HCT116 (cell line): ENCODE data around the gene KRT13. TPM values are rescaled to one million over a fixed set of nuclear protein-coding genes. Genes with fewer than 3 reads are reported as not detected.

Source experiments
- ATAC-seq: fragments of 200-7000 bp; cut with Tn5 transposase; 2 replicates; pipeline ENCODE4 v1.9.1; 2020; ENCODE audit warnings: mild to moderate bottlenecking, moderate library complexity
- BruUV-seq: library from RNA; stranded (reverse); fragments of 400-500 nt; replicated peaks from 2 replicates; lab custom pipeline; 2021; lab: Mats Ljungman, UMichigan
- CTCF ChIA-PET: fragments of 300-600 bp; sonication (Branson Sonifier 250); formaldehyde crosslinking; loops from one replicate; lab custom pipeline; 2021; ENCODE audit warnings: antibody characterized with exemption; lab: Charles Lee
- POLR2A ChIA-PET: fragments of 300-600, 350-600 bp; sonication (Branson Sonifier 250); formaldehyde crosslinking; loops from one replicate; lab custom pipeline; 2021; ENCODE audit warnings: antibody characterized with exemption; lab: Charles Lee
- RAD21 ChIA-PET, 2 experiments: fragments of 300-600 bp; sonication (Branson Sonifier 250); formaldehyde crosslinking; loops; one replicate each; lab custom pipeline; 2023; ENCODE audit warnings: low total read pairs in 2 of 2; ENCODE audit not compliant: uncharacterized antibody in 2 of 2, unreplicated experiment in 2 of 2, low non-redundant PET in 1 of 2; lab: Charles Lee
- DNase-seq: peaks from one replicate; pipeline ENCODE4 v3.0.0-alpha.2; 2010; ENCODE audit warnings: low read depth, low spot score
- H2AFZ ChIP-seq: fragments of 200-600 bp; shearing (Covaris generic), sonication (generic); 2 replicates; pipeline ENCODE4 v1.6.1; 2017; ENCODE audit warnings: low read depth, mixed run types, mixed read lengths, antibody characterized with exemption, low read length; ENCODE audit not compliant: poor library complexity, severe bottlenecking
- H3K27ac ChIP-seq: 2 replicates; pipeline ENCODE4 v1.5.1; 2012; ENCODE audit warnings: low read depth, low read length
- H3K27me3 ChIP-seq: fragments of 200-600 bp; sonication (generic); 2 replicates; pipeline ENCODE4 v1.6.1; 2016; ENCODE audit warnings: mixed run types, low read length, mixed read lengths; ENCODE audit not compliant: insufficient read depth
- H3K36me3 ChIP-seq, 2 experiments: fragments of 200-500 bp in 1 of 2; fragments of 200-600 bp in 1 of 2; sonication (Bioruptor generic) in 1 of 2; sonication (generic) in 1 of 2; 2 replicates each; pipeline versions ENCODE4 v1.5.1 to v1.6.1; 2014 to 2016; ENCODE audit warnings: low read length in 2 of 2, inconsistent platforms in 1 of 2, mixed read lengths in 1 of 2, mixed run types in 1 of 2; ENCODE audit not compliant: insufficient read depth in 2 of 2, control insufficient read depth in 1 of 2
- H3K4me1 ChIP-seq, 2 experiments: fragments of 200-600 bp in 1 of 2; sonication (generic) in 1 of 2; 2 replicates each; pipeline versions ENCODE4 v1.5.1 to v1.6.1; 2012 to 2017; ENCODE audit warnings: low read length in 2 of 2, inconsistent platforms in 1 of 2, mild to moderate bottlenecking in 1 of 2, mixed read lengths in 1 of 2, mixed run types in 1 of 2, moderate library complexity in 1 of 2; ENCODE audit not compliant: insufficient read depth in 2 of 2, control insufficient read depth in 1 of 2
- H3K4me2 ChIP-seq: fragments of 200-600 bp; sonication (generic); 2 replicates; pipeline ENCODE4 v1.6.1; 2017; ENCODE audit warnings: mixed run types, low read length, mixed read lengths
- H3K4me3 ChIP-seq, 2 experiments: fragments of 200-600 bp in 1 of 2; sonication (generic) in 1 of 2; replicated peaks in 1 of 2; 2 replicates each; pipeline ENCODE4 v1.5.1; 2011 to 2016; ENCODE audit warnings: low read length in 2 of 2, control low read depth in 1 of 2, low read depth in 1 of 2, mild to moderate bottlenecking in 1 of 2, mixed read lengths in 1 of 2, mixed run types in 1 of 2
- H3K79me2 ChIP-seq: fragments of 200-600 bp; sonication (generic); 2 replicates; pipeline ENCODE4 v1.6.1; 2017; ENCODE audit warnings: mild to moderate bottlenecking, mixed run types, low read length, moderate library complexity, mixed read lengths; ENCODE audit not compliant: insufficient read depth
- H3K9ac ChIP-seq: fragments of 200-600 bp; sonication (generic); 2 replicates; pipeline ENCODE4 v1.6.1; 2016; ENCODE audit warnings: low read length, mixed read lengths
- H3K9me2 ChIP-seq: fragments of 200-600 bp; sonication (generic), shearing (Covaris generic); 2 replicates; pipeline ENCODE4 v1.6.1; 2017; ENCODE audit warnings: mixed run types, mild to moderate bottlenecking, moderate library complexity; ENCODE audit not compliant: insufficient read depth
- H3K9me3 ChIP-seq, 2 experiments: fragments of 200-500 bp in 1 of 2; fragments of 200-600 bp in 1 of 2; sonication (Bioruptor generic) in 1 of 2; sonication (generic) in 1 of 2; 2 replicates each; pipeline ENCODE4 v1.6.1; 2014 to 2017; ENCODE audit warnings: low read length in 2 of 2, mixed read lengths in 2 of 2, inconsistent platforms in 1 of 2, low read depth in 1 of 2, mild to moderate bottlenecking in 1 of 2, mixed run types in 1 of 2, moderate library complexity in 1 of 2; ENCODE audit not compliant: control insufficient read depth in 1 of 2, insufficient read depth in 1 of 2
- H4K20me1 ChIP-seq: fragments of 200-600 bp; sonication (generic), shearing (Covaris generic); 2 replicates; pipeline ENCODE4 v1.6.1; 2017; ENCODE audit warnings: mixed run types, mild to moderate bottlenecking, moderate library complexity; ENCODE audit not compliant: insufficient read depth
- CBX3 ChIP-seq: IDR thresholded peaks from 2 replicates; pipeline ENCODE4 v1.6.1; 2012; ENCODE audit warnings: low read depth
- CTCF ChIP-seq, 3 experiments: fragments of 200-600 bp in 1 of 3; sonication (generic) in 1 of 3; IDR thresholded peaks in 2 of 3; conservative IDR thresholded peaks in 1 of 3; 2 replicates each; pipeline ENCODE4 v1.5.1; 2012 to 2017; ENCODE audit warnings: low read depth in 2 of 3, low read length in 2 of 3, antibody characterized with exemption in 1 of 3, borderline replicate concordance in 1 of 3, control low read depth in 1 of 3, mild to moderate bottlenecking in 1 of 3, mixed read lengths in 1 of 3, mixed run types in 1 of 3, moderate library complexity in 1 of 3; ENCODE audit not compliant: insufficient read depth in 1 of 3
- EGR1 ChIP-seq: IDR thresholded peaks from 2 replicates; pipeline ENCODE4 v1.6.1; 2012; ENCODE audit warnings: low read depth
- ELF1 ChIP-seq: IDR thresholded peaks from 2 replicates; pipeline ENCODE4 v1.6.1; 2012; ENCODE audit warnings: low read depth, borderline replicate concordance
- SIN3A ChIP-seq: IDR thresholded peaks from 2 replicates; pipeline ENCODE4 v1.6.1; 2012; ENCODE audit warnings: low read depth
- ZFX ChIP-seq: fragments of 450-650 bp; IDR thresholded peaks from 2 replicates; pipeline ENCODE4 v1.6.1; 2017
- intact Hi-C: fragments of 100-400 bp; cut with micrococcal nuclease; formaldehyde crosslinking; loops from 2 replicates; pipeline ENCODE4 v1.10.0; 2022
- total RNA-seq: library from RNA; stranded (reverse); gene quantifications from one replicate; pipeline ENCODE4 v1.2.1, GENCODE V29; 2021; ENCODE audit not compliant: unreplicated experiment
- TF ChIP-seq, protein P1 (sequence below): IDR thresholded peaks from 2 replicates; pipeline ENCODE4 v1.6.1; 2012; ENCODE audit warnings: low read depth
- TF ChIP-seq, protein P2 (sequence below): IDR thresholded peaks from 2 replicates; pipeline ENCODE4 v1.6.1; 2011; ENCODE audit warnings: mild to moderate bottlenecking, low read length, moderate library complexity; ENCODE audit not compliant: insufficient replicate concordance; ENCODE audit errors: extremely low read depth

The KRT13 gene
- total RNA-seq, 1 experiment from 2014 or later = 3.7 TPM

DNA sequence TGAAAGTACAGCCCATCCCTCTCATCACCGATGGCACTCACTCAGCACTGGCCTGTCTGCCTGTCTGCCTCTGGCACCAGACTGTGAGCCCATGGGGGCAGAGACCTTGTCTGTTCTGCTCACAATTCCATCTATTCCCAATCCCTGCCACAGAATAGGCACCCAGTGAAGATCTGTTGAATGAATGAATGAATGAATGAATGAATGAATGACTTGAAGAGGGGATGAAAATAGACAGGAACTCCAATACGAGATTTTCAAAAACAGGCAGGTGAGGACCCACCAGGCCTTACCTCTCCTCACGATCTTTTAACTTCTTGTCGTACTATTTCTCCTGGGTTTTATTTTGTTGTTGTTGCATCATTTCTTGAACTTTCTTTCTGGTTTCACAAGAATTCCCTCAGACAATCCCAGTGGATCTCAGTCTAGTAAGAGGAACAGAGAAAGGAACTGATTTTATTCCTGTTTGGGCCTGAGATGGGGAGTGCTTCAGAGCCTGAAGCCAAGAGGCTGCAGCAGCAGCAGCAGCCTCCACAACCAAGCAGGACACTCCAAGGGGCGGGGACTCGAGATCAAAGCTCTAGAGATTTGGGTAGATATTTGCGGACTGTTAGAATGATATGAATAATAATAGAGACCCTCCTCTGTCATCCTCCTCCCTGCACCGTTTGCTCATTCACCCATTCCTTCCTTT lies 48.7 kb upstream of the KRT13 start:
- Histone ChIP-seq H3K27me3 (no peaks in the 10 kb centered on the region), H3K4me1 (peaks cover 5 to 34% of the 10 kb centered on the region in 2 experiments; a peak in 3 of 4 replicates), H3K9me3 (no peaks in the 10 kb centered on the region), H2AFZ (no peak overlapping the region), H4K20me1 (no peaks in the 10 kb centered on the region), H3K4me3 (no peak overlapping the region), H3K4me2 (no peak overlapping the region), H3K36me3 (no peaks in the 10 kb centered on the region), H3K79me2 (no peaks in the 10 kb centered on the region), H3K27ac (no peak overlapping the region), H3K9ac (no peak overlapping the region), H3K9me2 (no peaks in the 10 kb centered on the region)
- CTCF ChIA-PET = interaction anchor here (7.3 kb wide), 1 partner anchor 93 kb away, joined by 142 read pairs; no protein-coding TSS in a partner anchor
- RAD21 ChIA-PET = no interaction called here
- ATAC-seq = no peak
- TF ChIP-seq ELF1 (no peak), EGR1 (no peak), ZFX (no peak), CTCF (IDR thresholded peaks at IDR 0.05 in 2 of 3, conservative IDR thresholded peaks at IDR 0.05 in 1 of 3; ENCODE audit: borderline replicate concordance in 1 of 3, insufficient read depth in 1 of 3, low read depth in 2 of 3, low read length in 2 of 3) (no peak), CBX3 (no peak), SIN3A (no peak)
- TF ChIP-seq, protein P1, sequence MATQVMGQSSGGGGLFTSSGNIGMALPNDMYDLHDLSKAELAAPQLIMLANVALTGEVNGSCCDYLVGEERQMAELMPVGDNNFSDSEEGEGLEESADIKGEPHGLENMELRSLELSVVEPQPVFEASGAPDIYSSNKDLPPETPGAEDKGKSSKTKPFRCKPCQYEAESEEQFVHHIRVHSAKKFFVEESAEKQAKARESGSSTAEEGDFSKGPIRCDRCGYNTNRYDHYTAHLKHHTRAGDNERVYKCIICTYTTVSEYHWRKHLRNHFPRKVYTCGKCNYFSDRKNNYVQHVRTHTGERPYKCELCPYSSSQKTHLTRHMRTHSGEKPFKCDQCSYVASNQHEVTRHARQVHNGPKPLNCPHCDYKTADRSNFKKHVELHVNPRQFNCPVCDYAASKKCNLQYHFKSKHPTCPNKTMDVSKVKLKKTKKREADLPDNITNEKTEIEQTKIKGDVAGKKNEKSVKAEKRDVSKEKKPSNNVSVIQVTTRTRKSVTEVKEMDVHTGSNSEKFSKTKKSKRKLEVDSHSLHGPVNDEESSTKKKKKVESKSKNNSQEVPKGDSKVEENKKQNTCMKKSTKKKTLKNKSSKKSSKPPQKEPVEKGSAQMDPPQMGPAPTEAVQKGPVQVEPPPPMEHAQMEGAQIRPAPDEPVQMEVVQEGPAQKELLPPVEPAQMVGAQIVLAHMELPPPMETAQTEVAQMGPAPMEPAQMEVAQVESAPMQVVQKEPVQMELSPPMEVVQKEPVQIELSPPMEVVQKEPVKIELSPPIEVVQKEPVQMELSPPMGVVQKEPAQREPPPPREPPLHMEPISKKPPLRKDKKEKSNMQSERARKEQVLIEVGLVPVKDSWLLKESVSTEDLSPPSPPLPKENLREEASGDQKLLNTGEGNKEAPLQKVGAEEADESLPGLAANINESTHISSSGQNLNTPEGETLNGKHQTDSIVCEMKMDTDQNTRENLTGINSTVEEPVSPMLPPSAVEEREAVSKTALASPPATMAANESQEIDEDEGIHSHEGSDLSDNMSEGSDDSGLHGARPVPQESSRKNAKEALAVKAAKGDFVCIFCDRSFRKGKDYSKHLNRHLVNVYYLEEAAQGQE = no peak
- TF ChIP-seq, protein P2, sequence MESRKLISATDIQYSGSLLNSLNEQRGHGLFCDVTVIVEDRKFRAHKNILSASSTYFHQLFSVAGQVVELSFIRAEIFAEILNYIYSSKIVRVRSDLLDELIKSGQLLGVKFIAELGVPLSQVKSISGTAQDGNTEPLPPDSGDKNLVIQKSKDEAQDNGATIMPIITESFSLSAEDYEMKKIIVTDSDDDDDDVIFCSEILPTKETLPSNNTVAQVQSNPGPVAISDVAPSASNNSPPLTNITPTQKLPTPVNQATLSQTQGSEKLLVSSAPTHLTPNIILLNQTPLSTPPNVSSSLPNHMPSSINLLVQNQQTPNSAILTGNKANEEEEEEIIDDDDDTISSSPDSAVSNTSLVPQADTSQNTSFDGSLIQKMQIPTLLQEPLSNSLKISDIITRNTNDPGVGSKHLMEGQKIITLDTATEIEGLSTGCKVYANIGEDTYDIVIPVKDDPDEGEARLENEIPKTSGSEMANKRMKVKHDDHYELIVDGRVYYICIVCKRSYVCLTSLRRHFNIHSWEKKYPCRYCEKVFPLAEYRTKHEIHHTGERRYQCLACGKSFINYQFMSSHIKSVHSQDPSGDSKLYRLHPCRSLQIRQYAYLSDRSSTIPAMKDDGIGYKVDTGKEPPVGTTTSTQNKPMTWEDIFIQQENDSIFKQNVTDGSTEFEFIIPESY = no peak
- no peak for DNase-seq
- intact Hi-C loops = no loop called here
- BruUV-seq = no TSS peak
- POLR2A ChIA-PET = no interaction called here
